ENCODE results near the gene CNKSR3. TPM values are rescaled to one million over a fixed set of nuclear protein-coding genes. Genes with fewer than 3 reads are reported as not detected.

The CNKSR3 gene
- total RNA-seq, 6 experiments from 2014 or later = 15.3 to 21.7 (median 18.7) TPM

GRCh38 chr6:154407440-154407839 is 103.0 kb downstream of the CNKSR3 start:
- H3K9me3 Mint-ChIP-seq = no peaks in the 10 kb centered on the region
- peaks cover 70% of the 10 kb centered on the region for H3K4me1 Mint-ChIP-seq (ENCODE audit: low read depth)
- H3K27me3 Mint-ChIP-seq (ENCODE audit: insufficient read depth) = 0 out of 2 replicates have a peak, but pooled peaks cover 2% of the 10 kb centered on the region
- no peak overlapping the region for H3K4me3 Mint-ChIP-seq
- no peak for TF ChIP-seq CTCF (IDR thresholded peaks at IDR 0.05)
- no peak for DNase-seq
- H3K27ac Mint-ChIP-seq = no peak overlapping the region
- peaks cover 30% of the 10 kb centered on the region for H3K36me3 Mint-ChIP-seq (ENCODE audit: low read depth)

DNA sequence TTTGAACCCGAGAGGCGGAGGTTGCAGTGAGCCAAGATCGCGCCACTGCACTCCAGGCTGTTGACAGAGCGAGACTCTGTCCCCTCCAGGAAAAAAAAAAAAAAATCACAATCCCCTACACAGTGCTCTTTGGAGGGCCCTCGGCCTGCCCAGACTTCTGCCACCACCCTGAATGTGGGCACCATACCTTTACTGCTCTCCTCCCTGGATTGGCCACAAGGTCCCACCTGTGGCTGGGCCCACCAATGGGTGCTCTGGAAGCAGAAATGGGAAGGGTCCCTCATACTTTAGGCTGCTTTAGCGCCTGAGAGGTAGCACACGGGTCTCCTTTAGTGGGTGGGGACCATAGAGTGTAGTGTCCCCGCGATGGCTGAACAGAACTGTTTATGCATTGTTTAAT is 103.6 kb downstream of the CNKSR3 start:
- Mint-ChIP-seq H3K4me1 (ENCODE audit: low read depth) (peaks cover 70% of the 10 kb centered on the region), H3K27me3 (ENCODE audit: insufficient read depth) (0 out of 2 replicates have a peak, but pooled peaks cover 2% of the 10 kb centered on the region), H3K4me3 (no peak overlapping the region), H3K36me3 (ENCODE audit: low read depth) (peaks cover 26% of the 10 kb centered on the region), H3K9me3 (no peaks in the 10 kb centered on the region), H3K27ac (no peak overlapping the region)
- no peak for DNase-seq
- TF ChIP-seq CTCF (IDR thresholded peaks at IDR 0.05) = no peak

DNA sequence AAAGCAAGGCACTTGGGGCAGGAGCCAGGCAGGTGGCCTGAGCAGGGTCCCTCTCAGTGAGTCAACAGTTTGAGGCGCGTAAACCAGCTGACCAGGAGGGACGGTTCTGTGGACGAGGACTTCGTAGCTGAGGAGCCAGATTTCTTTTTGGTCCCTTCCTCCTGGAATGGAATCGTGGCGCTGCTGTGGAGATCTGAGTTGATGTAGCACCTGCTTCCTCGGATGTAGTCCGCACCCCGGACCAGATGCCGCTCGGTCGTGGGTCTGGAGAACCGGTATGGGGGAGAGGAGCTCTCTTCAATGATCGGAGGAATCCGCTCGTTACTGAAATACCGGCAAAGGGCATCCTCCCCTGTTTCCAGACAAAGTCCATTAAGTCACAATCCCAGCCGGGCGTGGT is 104.2 kb downstream of the CNKSR3 start:
- Mint-ChIP-seq H3K4me1 (ENCODE audit: low read depth) (peaks cover 70% of the 10 kb centered on the region), H3K4me3 (no peak overlapping the region), H3K36me3 (ENCODE audit: low read depth) (peaks cover 31% of the 10 kb centered on the region), H3K9me3 (no peaks in the 10 kb centered on the region), H3K27ac (peak overlapping the region; percentile 93; the same call in 1 of the 2 replicates), H3K27me3 (ENCODE audit: insufficient read depth) (0 out of 2 replicates have a peak, but pooled peaks cover 2% of the 10 kb centered on the region)
- no peak for DNase-seq
- no peak for TF ChIP-seq CTCF (IDR thresholded peaks at IDR 0.05)

GRCh38 chr6:154404791-154405400 is 105.6 kb downstream of the CNKSR3 start:
- peaks cover 34% of the 10 kb centered on the region for H3K36me3 Mint-ChIP-seq (ENCODE audit: low read depth)
- H3K4me1 Mint-ChIP-seq (ENCODE audit: low read depth) = peaks cover 61% of the 10 kb centered on the region
- no peaks in the 10 kb centered on the region for H3K27me3 Mint-ChIP-seq (ENCODE audit: insufficient read depth)
- no peaks in the 10 kb centered on the region for H3K9me3 Mint-ChIP-seq
- no peak for TF ChIP-seq CTCF (IDR thresholded peaks at IDR 0.05)
- peak overlapping the region; percentile 93 for H3K27ac Mint-ChIP-seq
- H3K4me3 Mint-ChIP-seq = peak overlapping the region; percentile 87
- peak; percentile 79 for DNase-seq

GRCh38 chr6:154403788-154404187 is 106.7 kb downstream of the CNKSR3 start:
- Mint-ChIP-seq H3K27me3 (ENCODE audit: insufficient read depth) (no peaks in the 10 kb centered on the region), H3K27ac (peak overlapping the region; percentile 93), H3K36me3 (ENCODE audit: low read depth) (peaks cover 30% of the 10 kb centered on the region), H3K4me3 (peak overlapping the region; percentile 73), H3K4me1 (ENCODE audit: low read depth) (peaks cover 63% of the 10 kb centered on the region), H3K9me3 (no peaks in the 10 kb centered on the region)
- no peak for TF ChIP-seq CTCF (IDR thresholded peaks at IDR 0.05)
- DNase-seq = peak; percentile 48
